Measurements from ENCODE around the gene WWOX. TPM values are rescaled to one million over a fixed set of nuclear protein-coding genes. Genes with fewer than 3 reads are reported as not detected.

The WWOX gene
- total RNA-seq, 1 experiment from 2014 or later = 15.6 TPM

DNA sequence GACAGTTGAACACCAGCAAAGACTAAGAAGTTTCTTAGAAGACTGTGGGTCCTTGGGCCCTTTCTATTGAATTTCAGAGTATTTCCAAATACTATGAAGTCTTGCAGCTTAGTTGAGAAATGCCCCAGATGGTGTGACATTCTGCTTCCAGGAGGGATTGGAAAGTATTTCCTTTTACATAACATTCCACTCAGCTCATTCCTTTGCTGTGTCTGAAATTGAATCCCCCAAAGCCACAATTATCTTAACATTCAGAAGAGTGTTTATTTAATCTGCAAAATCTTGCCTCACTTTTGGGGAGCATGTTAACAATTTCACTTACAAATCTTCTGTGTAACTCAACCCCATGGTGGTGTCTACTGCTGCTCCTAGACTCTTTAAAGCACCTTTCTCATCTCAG is 307.7 kb downstream of the WWOX start:
- Histone ChIP-seq H4K91ac (ENCODE audit: insufficient read length, low read depth, low read length) (no peak overlapping the region), H3K14ac (ENCODE audit: insufficient read depth, low read length) (no peak overlapping the region), H3K9me3 (ENCODE audit: control insufficient read depth, low read depth, low read length) (peaks cover 7% of the 10 kb centered on the region), H4K8ac (replicated peaks; ENCODE audit: insufficient read length, low read depth, low read length) (no peak overlapping the region), H3K4me1 (ENCODE audit: insufficient read depth, low read length) (no peaks in the 10 kb centered on the region), H3K4ac (ENCODE audit: low read depth, low read length) (no peak overlapping the region), H3T11ph (ENCODE audit: low read length) (no peak overlapping the region), H2BK15ac (ENCODE audit: low read depth, low read length) (no peak overlapping the region), H3K18ac (ENCODE audit: insufficient read length, low read depth, low read length) (no peak overlapping the region), H3K56ac (ENCODE audit: insufficient read length, low read depth, low read length) (no peak overlapping the region), H3K9ac (ENCODE audit: extremely low read depth, insufficient read length, low read length) (no peak overlapping the region), H4K20me1 (ENCODE audit: control insufficient read depth, insufficient read depth, insufficient read length) (no peaks in the 10 kb centered on the region), H3K27ac (ENCODE audit: insufficient read length, low read depth, low read length) (no peak overlapping the region), H3K79me1 (ENCODE audit: insufficient read depth, low read depth, low read length, poor library complexity, severe bottlenecking) (no peaks in the 10 kb centered on the region), H2BK20ac (ENCODE audit: low read depth, low read length, poor library complexity, severe bottlenecking) (no peak overlapping the region), H3K23me2 (ENCODE audit: insufficient read length, low read depth, low read length, poor library complexity, severe bottlenecking) (no peaks in the 10 kb centered on the region), H4K5ac (ENCODE audit: insufficient read length, low read depth, low read length) (no peak overlapping the region), H2AFZ (ENCODE audit: low read length) (no peak overlapping the region), H2BK120ac (ENCODE audit: low read depth, low read length, poor library complexity, severe bottlenecking) (no peak overlapping the region), H2AK5ac (ENCODE audit: insufficient read length, low read length) (no peak overlapping the region), H3K4me2 (ENCODE audit: insufficient read depth, insufficient read length, low read length) (no peak overlapping the region), H2BK12ac (ENCODE audit: insufficient read length, low read depth, low read length) (no peak overlapping the region), H3K27me3 (ENCODE audit: insufficient read depth, low read length) (no peaks in the 10 kb centered on the region), H2BK5ac (ENCODE audit: insufficient read length, low read length) (no peak overlapping the region), H3K23ac (ENCODE audit: insufficient read length, low read depth, low read length) (no peak overlapping the region), H3K79me2 (ENCODE audit: insufficient read depth, low read length) (no peaks in the 10 kb centered on the region)
- peaks cover 3% of the 10 kb centered on the region for H3K27me3 Mint-ChIP-seq (ENCODE audit: low read depth)
- no peak for DNase-seq
- H3K4me3 Mint-ChIP-seq = no peak overlapping the region
- TF ChIP-seq, protein P1, sequence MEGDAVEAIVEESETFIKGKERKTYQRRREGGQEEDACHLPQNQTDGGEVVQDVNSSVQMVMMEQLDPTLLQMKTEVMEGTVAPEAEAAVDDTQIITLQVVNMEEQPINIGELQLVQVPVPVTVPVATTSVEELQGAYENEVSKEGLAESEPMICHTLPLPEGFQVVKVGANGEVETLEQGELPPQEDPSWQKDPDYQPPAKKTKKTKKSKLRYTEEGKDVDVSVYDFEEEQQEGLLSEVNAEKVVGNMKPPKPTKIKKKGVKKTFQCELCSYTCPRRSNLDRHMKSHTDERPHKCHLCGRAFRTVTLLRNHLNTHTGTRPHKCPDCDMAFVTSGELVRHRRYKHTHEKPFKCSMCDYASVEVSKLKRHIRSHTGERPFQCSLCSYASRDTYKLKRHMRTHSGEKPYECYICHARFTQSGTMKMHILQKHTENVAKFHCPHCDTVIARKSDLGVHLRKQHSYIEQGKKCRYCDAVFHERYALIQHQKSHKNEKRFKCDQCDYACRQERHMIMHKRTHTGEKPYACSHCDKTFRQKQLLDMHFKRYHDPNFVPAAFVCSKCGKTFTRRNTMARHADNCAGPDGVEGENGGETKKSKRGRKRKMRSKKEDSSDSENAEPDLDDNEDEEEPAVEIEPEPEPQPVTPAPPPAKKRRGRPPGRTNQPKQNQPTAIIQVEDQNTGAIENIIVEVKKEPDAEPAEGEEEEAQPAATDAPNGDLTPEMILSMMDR (conservative IDR thresholded peaks at IDR 0.05) = no peak
- H3K27ac Mint-ChIP-seq = no peak overlapping the region
- peaks cover 20 to 25% of the 10 kb centered on the region in 2 experiments for H3K9me3 Mint-ChIP-seq
- H3K4me1 Mint-ChIP-seq = peaks cover 0 to 6% of the 10 kb centered on the region in 2 experiments; a peak in 1 of 4 replicates
- peaks cover 12 to 29% (median 13%) of the 10 kb centered on the region in 3 experiments for H3K36me3 Mint-ChIP-seq (ENCODE audit: insufficient read depth in 1 of 3, low read depth in 3 of 3)
